HepG2 (cell line): Measurements from ENCODE around the gene CYP21A2.
"Not testable (repeated sequence)": the region's sequence is repeated elsewhere in the genome, so short reads cannot be mapped to it uniquely, and the experiment has no call there.

Experiments used
- FOXK2 ChIP-seq: fragments of 450-650 bp; IDR thresholded peaks from 2 replicates; pipeline ENCODE4 v1.6.1; 2016
- YY1 ChIP-seq: IDR thresholded peaks from 2 replicates; pipeline ENCODE4 v1.6.1; 2011; ENCODE audit warnings: low read length, low read depth, moderate library complexity, mild to moderate bottlenecking; ENCODE audit not compliant: insufficient read depth, insufficient replicate concordance

GRCh38 chr6:32049149-32049548, 10.9 kb downstream of the CYP21A2 start:
- TF ChIP-seq YY1, FOXK2: not testable (repeated sequence)
